Dedifferentiated amniotic fluid mesenchymal stem cell (primary cell): ENCODE data around the gene ATG4C.
"Not testable (repeated sequence)": the region's sequence is repeated elsewhere in the genome, so short reads cannot be mapped to it uniquely, and the experiment has no call there.

Experiments
- DNase-seq: peaks from one replicate; pipeline ENCODE4 v3.0.0-alpha.2; 2016; ENCODE audit errors: extremely low spot score

Gene ATG4C

GRCh38 chr1:62774971-62775595, 8.8 kb upstream of the ATG4C start:
- DNase-seq: no peak

GRCh38 chr1:62778208-62778607, 5.7 kb upstream of the ATG4C start:
- no peak for DNase-seq

- DNase-seq: peak; percentile 73
These were observed 1.9 kb upstream of the ATG4C start for GRCh38 chr1:62781841-62782543.

- DNase-seq: peak; percentile 54
These were observed 1.3 kb upstream of the ATG4C start for GRCh38 chr1:62782544-62783212.

- DNase-seq: peak; percentile 19
These were observed 805 bp downstream of the ATG4C start for GRCh38 chr1:62784509-62785365.

- DNase-seq: no peak
These were observed 6.8 kb downstream of the ATG4C start for GRCh38 chr1:62790716-62791115.

- no peak for DNase-seq
These were observed 10.1 kb downstream of the ATG4C start for GRCh38 chr1:62794053-62794452.

GRCh38 chr1:62796221-62796620, 12.3 kb downstream of the ATG4C start:
- no peak for DNase-seq

- no peak for DNase-seq
These were observed 15.8 kb downstream of the ATG4C start for GRCh38 chr1:62799688-62800087.

- DNase-seq: no peak
These were observed 16.3 kb downstream of the ATG4C start for GRCh38 chr1:62800281-62800680.

- DNase-seq: no peak
These were observed 16.9 kb downstream of the ATG4C start for GRCh38 chr1:62800825-62801306.

- no peak for DNase-seq
These were observed 25.9 kb downstream of the ATG4C start for GRCh38 chr1:62809788-62810187.

GRCh38 chr1:62810420-62811274, 26.7 kb downstream of the ATG4C start:
- no peak for DNase-seq

GRCh38 chr1:62823556-62823955, 39.6 kb downstream of the ATG4C start:
- no peak for DNase-seq

- no peak for DNase-seq
These were observed 43.0 kb downstream of the ATG4C start for GRCh38 chr1:62826901-62827300.

- DNase-seq: not testable (repeated sequence)
These were observed 43.9 kb downstream of the ATG4C start for GRCh38 chr1:62827786-62828185.

GRCh38 chr1:62832276-62832675, 48.3 kb downstream of the ATG4C start:
- DNase-seq: no peak

- DNase-seq: no peak
These were observed 49.6 kb downstream of the ATG4C start for GRCh38 chr1:62833529-62833928.

- no peak for DNase-seq
These were observed 50.5 kb downstream of the ATG4C start for GRCh38 chr1:62834400-62834961.

- no peak for DNase-seq
These were observed 53.1 kb downstream of the ATG4C start for GRCh38 chr1:62836856-62837540.
